HG03108 (cell line): ENCODE data around the gene PRKD2.
"Not testable (repeated sequence)": the region's sequence is repeated elsewhere in the genome, so short reads cannot be mapped to it uniquely, and the experiment has no call there.

ENCODE experiments used
- ATAC-seq: cut with Tn5 transposase; IDR thresholded peaks from one replicate; pipeline ENCODE4 v1.9.1; 2021; ENCODE audit warnings: moderate library complexity; ENCODE audit not compliant: unreplicated experiment

PRKD2 gene

GRCh38 chr19:46634656-46635218, 82.2 kb downstream of the PRKD2 start:
- no peak for ATAC-seq

- ATAC-seq: peak; percentile 42
Observed at GRCh38 chr19:46634045-46634655, 82.8 kb downstream of the PRKD2 start.

- no peak for ATAC-seq
Observed at GRCh38 chr19:46633130-46633529, 83.8 kb downstream of the PRKD2 start.

- ATAC-seq: no peak
Observed at GRCh38 chr19:46631481-46631880, 85.4 kb downstream of the PRKD2 start.

- no peak for ATAC-seq
Observed at GRCh38 chr19:46630586-46631205, 86.2 kb downstream of the PRKD2 start.

GRCh38 chr19:46629546-46630025, 87.3 kb downstream of the PRKD2 start:
- no peak for ATAC-seq

- ATAC-seq: not testable (repeated sequence)
Observed at GRCh38 chr19:46628970-46629369, 87.9 kb downstream of the PRKD2 start.

- no peak for ATAC-seq
Observed at GRCh38 chr19:46626446-46626845, 90.5 kb downstream of the PRKD2 start.

- ATAC-seq: no peak
Observed at GRCh38 chr19:46625731-46626130, 91.2 kb downstream of the PRKD2 start.

GRCh38 chr19:46624958-46625661, 91.8 kb downstream of the PRKD2 start, which contains the start of gene PTGIR:
Gene PTGIR, minus strand, starts transcription at chr19:46625089. Its CDS starts 864 bp downstream, at chr19:46624225.
- ATAC-seq: no peak
